HG03159 (cell line): ENCODE data around the gene ARG2.

Experiments
- ATAC-seq: cut with Tn5 transposase; IDR thresholded peaks from one replicate; pipeline ENCODE4 v1.9.1; 2021; ENCODE audit warnings: mild to moderate bottlenecking, moderate library complexity; ENCODE audit not compliant: unreplicated experiment

Gene ARG2

DNA sequence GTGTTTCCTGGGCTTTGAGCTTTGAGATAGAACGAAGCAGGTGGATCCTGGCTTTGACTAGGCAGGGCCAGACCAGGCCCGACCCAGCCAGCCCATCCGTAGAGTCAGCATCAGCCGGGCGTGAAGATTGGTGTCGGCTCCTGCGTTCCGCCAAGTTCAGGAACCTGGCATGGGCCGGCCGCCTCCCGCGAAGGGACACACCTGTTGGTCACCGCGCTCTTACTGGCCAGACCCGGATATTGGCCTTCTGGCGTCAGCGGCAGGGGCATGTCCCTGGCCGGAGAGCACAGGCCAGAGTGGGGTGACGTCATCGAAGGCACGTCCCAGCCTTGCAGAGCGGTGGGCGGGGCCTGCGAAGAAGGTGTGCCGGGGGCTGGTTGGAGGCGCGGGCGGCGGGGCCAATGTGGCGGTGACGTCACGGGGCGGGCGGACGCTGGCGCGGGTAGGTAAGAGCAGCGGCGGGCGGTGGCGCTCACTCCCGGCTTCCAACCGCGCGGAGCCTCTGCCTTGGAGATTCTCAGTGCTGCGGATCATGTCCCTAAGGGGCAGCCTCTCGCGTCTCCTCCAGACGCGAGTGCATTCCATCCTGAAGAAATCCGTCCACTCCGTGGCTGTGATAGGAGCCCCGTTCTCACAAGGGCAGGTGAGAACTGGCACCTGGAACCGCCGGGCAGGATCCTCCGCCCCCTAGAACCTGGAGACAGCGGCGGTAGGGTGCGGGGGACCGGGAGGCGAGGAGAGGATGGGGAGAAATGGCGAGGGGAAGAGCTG, at the start of gene ARG2:
Gene ARG2 (plus strand): TSS at position 475 of the 771 bp plus-strand sequence. CDS start 58 bp downstream, at position 533.
- ATAC-seq: peak; percentile 90

GRCh38 chr14:67570453-67570852, 49.3 kb upstream of the ARG2 start:
- no peak for ATAC-seq

DNA sequence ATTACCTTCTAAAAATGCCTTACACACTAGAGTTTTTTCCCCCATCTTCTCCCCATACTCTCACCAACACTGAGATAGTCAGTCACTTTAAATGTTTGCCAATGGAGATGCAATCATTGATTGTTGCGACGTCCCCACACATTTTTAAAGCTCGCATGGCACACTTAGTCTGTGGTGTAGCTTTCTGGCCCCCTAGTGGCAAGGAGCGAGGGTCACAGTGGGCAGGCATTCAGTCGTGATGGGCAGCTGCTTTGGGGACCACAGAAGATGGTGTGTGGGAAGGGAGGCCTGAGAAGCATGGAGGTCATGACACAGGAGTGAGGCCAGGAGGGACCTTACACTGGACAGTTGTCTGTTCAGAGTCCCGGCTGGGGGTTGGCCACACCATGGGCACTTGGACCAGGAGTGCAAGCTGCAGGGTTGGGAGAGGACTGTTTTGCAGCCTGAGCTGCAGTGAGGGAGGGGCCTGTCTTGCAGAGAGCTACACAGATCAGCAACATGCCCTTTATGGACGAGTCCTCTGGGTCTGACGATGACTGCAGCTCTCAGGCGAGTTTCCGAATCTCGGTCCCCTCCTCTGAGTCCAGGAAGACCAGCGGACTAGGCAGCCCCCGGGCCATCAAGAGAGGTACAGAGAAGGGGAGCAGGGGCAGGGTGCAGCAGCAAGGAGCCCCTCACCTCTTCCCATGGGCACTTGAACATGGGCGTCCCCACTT, 48.3 kb upstream of the ARG2 start:
- peak; percentile 64 for ATAC-seq

- ATAC-seq: no peak
Observed at GRCh38 chr14:67571991-67572323, 47.8 kb upstream of the ARG2 start.

- ATAC-seq: no peak
Observed at GRCh38 chr14:67572608-67573007, 47.1 kb upstream of the ARG2 start.

DNA sequence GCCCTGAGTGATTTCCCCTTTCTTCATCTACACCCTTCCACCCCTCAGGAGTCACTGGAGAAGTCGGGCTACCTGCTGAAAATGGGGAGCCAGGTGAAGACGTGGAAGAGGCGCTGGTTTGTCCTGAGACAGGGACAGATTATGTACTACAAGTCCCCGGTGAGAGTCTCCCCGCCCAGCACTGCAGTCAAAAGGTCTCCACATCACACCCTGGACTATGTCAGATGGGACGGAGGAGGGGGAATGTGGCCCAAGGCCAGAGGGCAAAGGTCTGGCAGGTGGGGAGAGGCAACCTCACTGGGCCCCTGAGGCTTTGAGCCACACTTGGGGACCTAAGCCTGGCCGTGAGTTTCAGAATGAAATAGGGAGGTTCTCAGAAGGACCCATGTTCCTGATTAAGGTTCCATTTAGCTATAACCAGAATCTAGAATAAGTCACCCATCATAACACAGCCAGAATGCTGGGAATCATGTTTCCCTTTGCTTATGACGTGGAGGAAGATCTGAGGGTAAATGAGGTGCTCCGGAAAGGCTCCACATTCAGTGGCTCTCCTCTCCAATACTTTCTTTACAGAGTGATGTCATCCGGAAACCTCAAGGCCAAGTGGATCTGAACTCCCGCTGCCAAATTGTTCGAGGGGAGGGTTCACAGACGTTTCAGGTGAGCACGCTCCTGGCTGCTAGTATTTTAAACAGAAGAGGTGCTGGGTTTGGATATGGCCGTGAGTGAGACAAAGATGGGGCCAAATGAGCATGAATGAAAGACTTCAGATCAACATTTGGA, 46.3 kb upstream of the ARG2 start:
- no peak for ATAC-seq

GRCh38 chr14:67574156-67574555, 45.6 kb upstream of the ARG2 start:
- no peak for ATAC-seq

- ATAC-seq: no peak
Observed at GRCh38 chr14:67574806-67575205, 44.9 kb upstream of the ARG2 start.

DNA sequence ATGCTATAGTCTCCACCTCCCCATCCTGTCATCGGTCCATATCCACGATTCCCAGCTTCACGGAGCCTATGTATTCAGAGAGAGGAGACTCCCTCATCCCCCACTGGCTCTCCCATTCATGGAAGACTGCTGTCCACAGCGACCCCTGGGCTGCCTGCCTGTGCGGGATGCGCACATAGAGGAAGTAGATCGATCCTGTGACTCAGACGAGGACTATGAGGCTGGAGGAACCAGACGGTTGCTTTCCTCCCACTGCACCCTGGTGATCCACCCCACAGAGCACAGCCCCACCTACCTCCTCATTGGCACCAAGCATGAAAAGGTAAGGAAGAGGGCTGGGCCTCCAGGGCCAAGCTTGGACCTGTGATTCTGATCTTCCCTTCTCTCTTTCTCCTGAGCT, 44.0 kb upstream of the ARG2 start:
- no peak for ATAC-seq

- ATAC-seq: no peak
Observed at GRCh38 chr14:67576216-67576955, 43.3 kb upstream of the ARG2 start.

DNA sequence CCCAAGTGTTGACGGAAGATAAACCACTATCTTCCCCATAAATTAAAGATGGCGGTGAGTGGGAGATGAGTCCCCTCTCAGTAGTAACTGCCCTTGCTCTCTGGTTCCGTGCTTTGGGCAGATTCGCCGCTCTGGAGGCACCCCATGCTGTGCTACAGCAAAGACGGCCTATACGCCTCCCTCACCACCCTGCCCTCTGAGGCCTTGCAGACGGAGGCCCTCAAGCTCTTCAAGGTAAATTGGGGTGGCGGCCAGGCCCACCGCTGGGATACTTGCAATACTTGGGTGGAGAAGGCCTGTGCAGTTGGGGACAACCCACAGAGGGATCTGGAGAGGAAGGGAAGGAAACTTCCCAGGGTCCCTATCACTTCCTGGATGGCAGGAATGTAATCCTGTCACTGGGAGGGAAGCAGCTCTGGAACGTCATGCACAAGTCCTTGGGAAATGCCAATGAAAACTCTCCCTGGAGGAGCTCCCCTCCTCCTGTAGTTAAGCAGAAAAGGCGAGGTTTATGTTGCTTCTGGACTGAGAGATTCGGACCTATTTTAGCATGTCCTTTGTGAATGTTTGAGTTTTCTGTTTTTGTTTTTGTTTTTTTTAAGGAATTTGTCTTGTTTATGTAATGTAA, 42.4 kb upstream of the ARG2 start:
- no peak for ATAC-seq

- no peak for ATAC-seq
Observed at GRCh38 chr14:67577909-67578749, 41.6 kb upstream of the ARG2 start.

GRCh38 chr14:67579040-67579439, 40.7 kb upstream of the ARG2 start:
- ATAC-seq: no peak

GRCh38 chr14:67579636-67580035, 40.1 kb upstream of the ARG2 start:
- ATAC-seq: no peak

GRCh38 chr14:67580336-67581171, 39.2 kb upstream of the ARG2 start:
- ATAC-seq: no peak

DNA sequence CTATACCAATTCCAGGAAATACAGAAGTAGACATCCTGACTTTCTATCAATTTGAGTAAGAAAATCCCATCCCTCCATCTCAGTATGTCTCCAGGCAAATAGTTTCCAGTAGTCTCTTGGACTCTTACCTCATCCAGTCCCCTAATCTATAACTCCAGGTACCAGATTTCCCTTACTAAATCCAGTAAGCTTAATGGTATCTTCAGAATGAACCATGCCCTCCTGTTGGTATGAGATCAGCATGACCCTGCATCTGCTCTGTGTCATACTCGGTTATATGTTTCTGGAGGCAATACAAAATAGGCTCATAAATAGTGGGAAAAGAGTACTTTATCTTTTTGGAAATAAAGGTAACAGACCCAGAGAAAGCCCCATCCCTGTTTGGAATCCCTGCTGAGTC, 38.1 kb upstream of the ARG2 start:
- ATAC-seq: no peak

GRCh38 chr14:67582061-67582460, 37.7 kb upstream of the ARG2 start:
- no peak for ATAC-seq

DNA sequence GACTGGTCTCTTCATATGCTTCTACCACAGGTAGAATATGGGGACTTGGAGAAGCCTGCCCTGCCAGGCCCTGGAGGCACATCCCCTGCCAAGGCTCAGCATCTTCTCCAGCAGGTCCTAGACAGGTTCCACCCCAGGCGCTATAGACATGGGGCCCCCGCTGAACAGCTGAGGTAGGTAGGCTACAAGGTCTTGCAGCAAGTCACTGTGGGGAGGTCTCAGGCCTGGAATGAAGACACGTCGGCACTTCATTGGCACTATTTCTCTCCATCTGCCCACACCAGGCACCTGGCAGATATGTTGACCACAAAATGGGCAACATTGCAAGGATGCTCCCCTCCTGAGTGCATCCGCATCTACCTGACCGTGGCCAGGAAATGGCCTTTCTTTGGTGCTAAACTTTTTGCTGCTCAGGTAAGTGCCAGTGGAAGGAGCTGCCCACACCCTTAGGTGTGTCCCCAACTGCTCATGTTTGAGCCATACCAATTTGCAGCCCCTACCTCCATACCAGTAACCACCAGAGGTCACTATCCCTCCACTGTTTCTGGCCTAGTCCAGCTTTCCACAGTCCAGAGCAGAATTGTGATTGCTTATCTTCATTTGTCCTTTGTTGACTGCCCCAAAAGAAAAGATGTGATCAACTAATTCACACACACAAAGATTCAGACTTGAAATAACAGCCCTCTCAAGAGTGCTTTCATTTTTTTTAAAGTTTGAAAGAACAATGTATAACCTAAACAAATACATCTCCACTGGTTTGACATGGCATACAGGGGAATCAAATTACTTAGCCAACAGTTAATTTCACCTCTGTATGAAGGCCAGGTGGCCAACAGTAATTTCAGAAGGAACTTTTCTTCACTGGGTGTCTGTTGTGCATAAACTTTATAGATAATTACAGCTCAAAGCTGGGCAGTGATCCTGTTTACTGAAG, 35.7 kb upstream of the ARG2 start:
- peak; percentile 57 for ATAC-seq
